H1 (cell line): Measurements from ENCODE around the gene GDF9. TPM values are rescaled to one million over a fixed set of nuclear protein-coding genes. Genes with fewer than 3 reads are reported as not detected.

Source experiments
- CTCF ChIA-PET: fragments of 300-600 bp; sonication (Branson Sonifier 250); formaldehyde crosslinking; loops from one replicate; lab custom pipeline; 2021; ENCODE audit not compliant: partially characterized antibody; lab: Charles Lee
- POLR2A ChIA-PET: fragments of 300-600 bp; sonication (Branson Sonifier 250); formaldehyde crosslinking; loops from one replicate; lab custom pipeline; 2021; ENCODE audit warnings: inconsistent platforms; ENCODE audit not compliant: partially characterized antibody; lab: Charles Lee
- DNase-seq, 2 experiments: peaks; one replicate each; pipeline versions ENCODE4 v3.0.0 to v3.0.0-alpha.2; 2010 to 2022; ENCODE audit warnings: low spot score in 2 of 2, low read depth in 1 of 2, mixed read lengths in 1 of 2
- FAIRE-seq: peaks from 2 replicates; lab custom pipeline; 2011; peaks lifted over from hg19 to GRCh38; lab: Jason Lieb, UNC
- H2AFZ ChIP-seq: 2 replicates; pipeline ENCODE4 v1.8.1; 2012; ENCODE audit warnings: low read length, inconsistent platforms
- H2AK5ac ChIP-seq: 2 replicates; pipeline ENCODE4 v1.6.1; 2013; ENCODE audit warnings: low read depth, low read length
- H2BK120ac ChIP-seq: replicated peaks from 2 replicates; pipeline ENCODE3; 2013; ENCODE audit warnings: low read depth, low read length, inconsistent platforms
- H2BK12ac ChIP-seq: 2 replicates; pipeline ENCODE4 v1.6.1; 2013; ENCODE audit warnings: low read depth, low read length
- H2BK15ac ChIP-seq: 2 replicates; pipeline ENCODE4 v1.6.1; 2013; ENCODE audit warnings: low read length
- H2BK20ac ChIP-seq: 2 replicates; pipeline ENCODE4 v1.6.1; 2013; ENCODE audit warnings: low read length
- H2BK5ac ChIP-seq: 2 replicates; pipeline ENCODE4 v1.6.1; 2013; ENCODE audit warnings: low read depth, low read length
- H3K14ac ChIP-seq: 2 replicates; pipeline ENCODE4 v1.6.1; 2013; ENCODE audit warnings: inconsistent platforms; ENCODE audit not compliant: insufficient read length
- H3K18ac ChIP-seq: 2 replicates; pipeline ENCODE4 v1.6.1; 2013; ENCODE audit warnings: low read length; ENCODE audit errors: extremely low read depth
- H3K23ac ChIP-seq: 2 replicates; pipeline ENCODE4 v1.6.1; 2013; ENCODE audit warnings: inconsistent platforms; ENCODE audit not compliant: insufficient read length
- H3K23me2 ChIP-seq: 2 replicates; pipeline ENCODE4 v1.6.1; 2013; ENCODE audit warnings: low read depth, low read length
- H3K27ac ChIP-seq: 2 replicates; pipeline ENCODE4 v1.6.1; 2011; ENCODE audit warnings: low read depth, low read length, inconsistent platforms
- H3K27me3 ChIP-seq, 4 experiments: replicated peaks in 1 of 4; 1 replicate in 1 of 4; 2 replicates in 3 of 4; pipeline versions ENCODE4 v1.6.1 to v1.8.1; 2011 to 2013; ENCODE audit warnings: low read length in 3 of 4, mild to moderate bottlenecking in 3 of 4, inconsistent platforms in 2 of 4, mixed read lengths in 2 of 4, moderate library complexity in 1 of 4; ENCODE audit not compliant: control insufficient read depth in 3 of 4, insufficient read depth in 3 of 4; ENCODE audit errors: extremely low read depth in 1 of 4
- H3K36me3 ChIP-seq, 4 experiments: 2 replicates each; pipeline versions ENCODE4 v1.6.1 to v1.8.1; 2011 to 2013; ENCODE audit warnings: mild to moderate bottlenecking in 4 of 4, low read length in 3 of 4, moderate library complexity in 2 of 4, control low read depth in 1 of 4, inconsistent platforms in 1 of 4; ENCODE audit not compliant: insufficient read depth in 4 of 4, control insufficient read depth in 2 of 4
- H3K4ac ChIP-seq: replicated peaks from 2 replicates; pipeline ENCODE3; 2013; ENCODE audit warnings: low read length, low read depth, mixed read lengths, inconsistent platforms; ENCODE audit not compliant: insufficient read length
- H3K4me1 ChIP-seq, 4 experiments: replicated peaks in 1 of 4; 1 replicate in 1 of 4; 2 replicates in 3 of 4; pipeline versions ENCODE4 v1.6.1 to v1.8.1; 2011 to 2013; ENCODE audit warnings: low read length in 3 of 4, inconsistent platforms in 2 of 4, mixed read lengths in 1 of 4; ENCODE audit not compliant: insufficient read depth in 4 of 4, control insufficient read depth in 3 of 4
- H3K4me2 ChIP-seq, 2 experiments: 2 replicates each; pipeline versions ENCODE4 v1.6.1 to v1.8.1; 2011 to 2013; ENCODE audit warnings: low read depth in 2 of 2, low read length in 2 of 2, control low read depth in 1 of 2, inconsistent platforms in 1 of 2, mild to moderate bottlenecking in 1 of 2; ENCODE audit not compliant: insufficient read depth in 1 of 2
- H3K4me3 ChIP-seq, 4 experiments: fragments of 200-600, 300-600 bp in 1 of 4; sonication (generic), shearing (Covaris generic), sonication (Bioruptor Twin) in 1 of 4; 2 replicates each; pipeline versions ENCODE4 v1.5.1 to v1.8.1; 2011 to 2016; ENCODE audit warnings: low read length in 4 of 4, low read depth in 3 of 4, control low read depth in 2 of 4, inconsistent platforms in 2 of 4, mild to moderate bottlenecking in 2 of 4, mixed read lengths in 1 of 4, moderate library complexity in 1 of 4; ENCODE audit not compliant: insufficient read depth in 2 of 4; ENCODE audit errors: extremely low read depth in 1 of 4
- H3K56ac ChIP-seq: replicated peaks from 2 replicates; pipeline ENCODE3; 2013; ENCODE audit warnings: low read depth, mild to moderate bottlenecking, mixed read lengths, low read length, inconsistent platforms; ENCODE audit not compliant: insufficient read length
- H3K79me1 ChIP-seq: 2 replicates; pipeline ENCODE4 v1.6.1; 2013; ENCODE audit warnings: low read depth, low read length, control low read depth
- H3K79me2 ChIP-seq, 2 experiments: 2 replicates each; pipeline versions ENCODE4 v1.6.1 to v1.8.1; 2012 to 2013; ENCODE audit warnings: low read length in 2 of 2, mild to moderate bottlenecking in 2 of 2, inconsistent platforms in 1 of 2; ENCODE audit not compliant: insufficient read depth in 2 of 2, control insufficient read depth in 1 of 2
- H3K9ac ChIP-seq, 4 experiments: replicated peaks in 1 of 4; 1 replicate in 1 of 4; 2 replicates in 3 of 4; pipeline versions ENCODE4 v1.6.1 to v1.8.1; 2011 to 2013; ENCODE audit warnings: low read depth in 3 of 4, low read length in 3 of 4, control low read depth in 2 of 4, mild to moderate bottlenecking in 2 of 4, moderate library complexity in 2 of 4, inconsistent platforms in 1 of 4; ENCODE audit errors: extremely low read depth in 1 of 4
- H3K9me3 ChIP-seq, 2 experiments: 2 replicates each; pipeline versions ENCODE4 v1.6.1 to v1.8.1; 2012 to 2013; ENCODE audit warnings: mild to moderate bottlenecking in 2 of 2, moderate library complexity in 2 of 2, control low read depth in 1 of 2, inconsistent platforms in 1 of 2, low read depth in 1 of 2, low read length in 1 of 2, mixed read lengths in 1 of 2; ENCODE audit not compliant: insufficient read depth in 2 of 2
- H4K20me1 ChIP-seq, 2 experiments: replicated peaks in 1 of 2; 2 replicates each; pipeline versions ENCODE3 to v1.8.1; 2011 to 2013; ENCODE audit warnings: inconsistent platforms in 2 of 2, low read length in 2 of 2, mild to moderate bottlenecking in 1 of 2; ENCODE audit not compliant: insufficient read depth in 2 of 2, control insufficient read depth in 1 of 2
- H4K5ac ChIP-seq: 2 replicates; pipeline ENCODE4 v1.6.1; 2013; ENCODE audit warnings: low read length, low read depth, mixed read lengths, inconsistent platforms; ENCODE audit not compliant: insufficient read length
- H4K8ac ChIP-seq: 2 replicates; pipeline ENCODE4 v1.8.0; 2013; ENCODE audit warnings: mild to moderate bottlenecking, moderate library complexity, low read length, inconsistent platforms; ENCODE audit not compliant: insufficient read depth; ENCODE audit errors: extremely low read depth
- H4K91ac ChIP-seq: replicated peaks from 2 replicates; pipeline ENCODE3; 2013; ENCODE audit warnings: low read length, mixed read lengths, inconsistent platforms; ENCODE audit not compliant: insufficient read length
- ATF3 ChIP-seq: IDR thresholded peaks from 2 replicates; pipeline ENCODE4 v1.6.1; 2011; ENCODE audit warnings: low read depth, mild to moderate bottlenecking, low read length; ENCODE audit not compliant: insufficient read depth
- BACH1 ChIP-seq: IDR thresholded peaks from 2 replicates; pipeline ENCODE4 v1.6.1; 2012; ENCODE audit warnings: low read length, improper control_type of control experiment
- CEBPB ChIP-seq: IDR thresholded peaks from 2 replicates; pipeline ENCODE4 v1.6.1; 2012; ENCODE audit warnings: low read depth, low read length
- EP300 ChIP-seq, 2 experiments: IDR thresholded peaks; 1 replicate in 1 of 2; 2 replicates in 1 of 2; pipeline ENCODE4 v1.6.1; 2011 to 2012; ENCODE audit warnings: low read depth in 2 of 2, low read length in 2 of 2, mild to moderate bottlenecking in 2 of 2, borderline replicate concordance in 1 of 2, inconsistent platforms in 1 of 2, moderate library complexity in 1 of 2
- MAFK ChIP-seq: IDR thresholded peaks from 2 replicates; pipeline ENCODE4 v1.6.1; 2012; ENCODE audit warnings: low read depth, mild to moderate bottlenecking, improper control_type of control experiment, low read length
- RFX5 ChIP-seq: IDR thresholded peaks from 2 replicates; pipeline ENCODE4 v1.6.1; 2011; ENCODE audit warnings: low read depth, low read length, improper control_type of control experiment, borderline replicate concordance
- RXRA ChIP-seq: IDR thresholded peaks from 2 replicates; pipeline ENCODE4 v1.6.1; 2011; ENCODE audit warnings: low read depth, mild to moderate bottlenecking, low read length, moderate library complexity; ENCODE audit not compliant: insufficient read depth
- SAP30 ChIP-seq: fragments of 300-600 bp; sonication (generic); IDR thresholded peaks from 2 replicates; pipeline ENCODE4 v1.7.1; 2012; ENCODE audit warnings: low read length, moderate library complexity, mild to moderate bottlenecking, inconsistent platforms; ENCODE audit not compliant: insufficient read depth, insufficient replicate concordance
- SIN3A ChIP-seq, 2 experiments: IDR thresholded peaks in 1 of 2; conservative IDR thresholded peaks in 1 of 2; 2 replicates each; pipeline ENCODE4 v1.6.1; 2011 to 2012; ENCODE audit warnings: low read length in 2 of 2, improper control_type of control experiment in 1 of 2, low read depth in 1 of 2, mild to moderate bottlenecking in 1 of 2
- SIRT6 ChIP-seq: IDR thresholded peaks from one replicate; pipeline ENCODE4 v1.7.1; 2012; ENCODE audit warnings: low read length, inconsistent platforms
- SP1 ChIP-seq: IDR thresholded peaks from 2 replicates; pipeline ENCODE4 v1.6.1; 2011; ENCODE audit warnings: low read depth, low read length
- TAF1 ChIP-seq: IDR thresholded peaks from 2 replicates; pipeline ENCODE4 v1.6.1; 2011; ENCODE audit warnings: mild to moderate bottlenecking, low read depth, low read length
- TAF7 ChIP-seq: optimal IDR thresholded peaks from 2 replicates; pipeline ENCODE3; 2011; ENCODE audit warnings: low read depth, mild to moderate bottlenecking, inconsistent platforms, low read length, moderate library complexity, borderline replicate concordance
- WGBS, 2 experiments: shearing (Covaris generic) in 1 of 2; methylation state at CpG; one replicate each; pipeline versions ENCODE4 v1.1.6 to v1.1.7; 2013 to 2015; ENCODE audit warnings: low lambda C conversion rate in 2 of 2, mixed read lengths in 2 of 2, inconsistent platforms in 1 of 2, low coverage in 1 of 2, missing lambda C conversion rate in 1 of 2; ENCODE audit not compliant: insufficient replicate concordance in 2 of 2, insufficient coverage in 1 of 2, insufficient read length in 1 of 2; ENCODE audit errors: extremely low coverage in 1 of 2, missing lambda C conversion rate in 1 of 2; 5-methylcytosine and 5-hydroxymethylcytosine counted together
- polyA plus RNA-seq, 7 experiments: library from polyadenylated mRNA; depleted of rRNA in 3 of 7; stranded (reverse) in 5 of 7; unstranded in 2 of 7; fragments of >200 nt in 5 of 7; fragments of 200-250 nt in 2 of 7; gene quantifications; 1 replicate in 5 of 7; 2 replicates in 1 of 7; 4 replicates in 1 of 7; pipeline versions ENCODE4 v1.2.1 to v1.2.3, GENCODE V29; 2011 to 2013; ENCODE audit warnings: missing spikeins in 2 of 7, mixed read lengths in 2 of 7
- total RNA-seq: library from RNA; stranded (reverse); fragmentation: NEBNext Ultra II Directional; extraction: Animal tissue kit (Norgen Biotek cat#: 25700); gene quantifications from 2 replicates; pipeline ENCODE4 v1.2.1, GENCODE V29; 2021

The GDF9 gene
- total and polyA plus RNA-seq, 2 of the 8 experiments (the other 6 are each of a cell fraction or from before 2014, with no cell fraction given) = 0.14 TPM; not detected in 1

DNA sequence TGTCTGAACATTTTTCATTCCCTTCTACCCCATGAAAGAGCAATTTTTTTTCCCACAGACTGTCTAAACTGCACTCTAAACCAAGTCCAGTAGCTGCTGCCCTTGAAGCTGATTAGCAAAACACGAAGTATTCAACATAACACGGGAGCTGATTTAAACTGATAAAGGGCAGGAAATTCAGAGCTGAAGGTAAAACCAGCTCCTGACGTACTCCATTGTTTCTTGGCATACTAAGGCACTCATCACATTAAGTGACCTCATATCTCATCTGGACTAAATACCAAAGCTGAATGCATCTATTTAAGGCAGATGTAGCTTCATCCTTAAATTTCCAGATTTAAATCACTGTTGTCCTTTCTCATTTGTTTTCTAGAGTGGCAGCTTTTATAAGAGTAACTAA is 12.0 kb downstream of the GDF9 start:
- Histone ChIP-seq H3K23me2 (no peaks in the 10 kb centered on the region), H3K4me2 (peak overlapping the region in 1 of 2 experiments; percentile 16; a peak in 1 of 4 replicates), H2BK20ac (no peak overlapping the region), H3K4me1 (peaks cover 0 to 1% (median 0%) of the 10 kb centered on the region in 4 experiments; a peak in 1 of 7 replicates), H2BK5ac (no peak overlapping the region), H3K27me3 (no peaks in the 10 kb centered on the region), H3K36me3 (no peaks in the 10 kb centered on the region), H3K14ac (no peak overlapping the region), H3K9me3 (no peaks in the 10 kb centered on the region), H2BK12ac (no peak overlapping the region), H3K79me2 (no peaks in the 10 kb centered on the region), H2AFZ (peak overlapping the region; percentile 92; the same call in 1 of the 2 replicates), H3K9ac (no peak overlapping the region), H3K56ac (no peak overlapping the region), H4K5ac (no peak overlapping the region), H3K79me1 (no peaks in the 10 kb centered on the region), H3K27ac (no peak overlapping the region), H2AK5ac (no peak overlapping the region), H3K18ac (no peak overlapping the region), H3K4ac (no peak overlapping the region), H3K4me3 (no peak overlapping the region), H2BK15ac (no peak overlapping the region), H2BK120ac (no peak overlapping the region), H4K20me1 (no peaks in the 10 kb centered on the region), H4K91ac (no peak overlapping the region), H4K8ac (no peak overlapping the region), H3K23ac (no peak overlapping the region)
- DNase-seq = no peak
- no peak for FAIRE-seq
- 37% methylated on average over 3 of the region's 3 CpGs; no CpG with 5 or more reads in 1 of the 2 experiments for WGBS, 2 experiments
- CTCF ChIA-PET = interaction anchor here (0.6 to 32.2 kb wide), 5 partner anchors 11 to 1671 kb away, joined by 3 to 465 read pairs (median 5); partner anchors contain the start of genes GDF9, SHROOM1 and UQCRQ
- POLR2A ChIA-PET = interaction anchor here (0.9 to 1.6 kb wide), 5 partner anchors 9 to 31 kb away, joined by 3 to 4 read pairs (median 3); partner anchors contain the start of genes GDF9 and UQCRQ
- TF ChIP-seq SIN3A (conservative IDR thresholded peaks at IDR 0.05 in 1 of 2, IDR thresholded peaks at IDR 0.05 in 1 of 2; ENCODE audit: low read depth in 1 of 2, low read length in 2 of 2) (no peak), EP300 (IDR thresholded peaks at IDR 0.05; ENCODE audit: borderline replicate concordance in 1 of 2, low read depth in 2 of 2, low read length in 2 of 2) (no peak), MAFK (no peak), SAP30 (no peak), BACH1 (no peak), SP1 (no peak), RFX5 (no peak), TAF7 (no peak), RXRA (no peak), SIRT6 (no peak), ATF3 (no peak), CEBPB (no peak), TAF1 (no peak)
